Activated CD8-positive, alpha-beta T cell treated with anti-CD3 and anti-CD28 coated beads for 36 hours (primary cell): ENCODE results near the gene HEXIM1. TPM values are rescaled to one million over a fixed set of nuclear protein-coding genes. Genes with fewer than 3 reads are reported as not detected.

Experiments
- ATAC-seq: fragments of 200-7000 bp; cut with Tn5 transposase; one replicate; pipeline ENCODE4 v1.10.0; 2021; ENCODE audit warnings: mild to moderate bottlenecking, moderate library complexity
- CTCF ChIA-PET: fragments of 350-600 bp; sonication (Branson Sonifier 250); formaldehyde crosslinking; loops from one replicate; lab custom pipeline; 2021; ENCODE audit warnings: antibody characterized with exemption; lab: Charles Lee
- POLR2A ChIA-PET: fragments of 350-600 bp; sonication (Branson Sonifier 250); formaldehyde crosslinking; loops from one replicate; lab custom pipeline; 2021; ENCODE audit warnings: antibody characterized with exemption; lab: Charles Lee
- DNase-seq: peaks from one replicate; pipeline ENCODE4 v3.0.0-alpha.2; 2020
- H3K27ac Mint-ChIP-seq: one replicate; pipeline ENCODE4 v1.8.0; 2021; ENCODE audit warnings: mild to moderate bottlenecking, mixed read lengths
- H3K27me3 Mint-ChIP-seq: one replicate; pipeline ENCODE4 v1.8.0; 2021; ENCODE audit warnings: mixed read lengths
- H3K36me3 Mint-ChIP-seq: one replicate; pipeline ENCODE4 v1.8.0; 2021; ENCODE audit warnings: low read depth, mixed read lengths
- H3K4me1 Mint-ChIP-seq: one replicate; pipeline ENCODE4 v1.8.0; 2021; ENCODE audit warnings: low read depth, mixed read lengths
- H3K4me3 Mint-ChIP-seq: one replicate; pipeline ENCODE4 v1.8.0; 2021; ENCODE audit warnings: mild to moderate bottlenecking, moderate library complexity, mixed read lengths
- H3K9me3 Mint-ChIP-seq: one replicate; pipeline ENCODE4 v1.8.0; 2021; ENCODE audit warnings: mixed read lengths
- intact Hi-C: fragments of 100-400 bp; cut with micrococcal nuclease; formaldehyde crosslinking; loops from one replicate; pipeline ENCODE4 v1.10.0; 2022
- total RNA-seq, 2 experiments: library from RNA; stranded (reverse); gene quantifications; one replicate each; pipeline ENCODE4 v1.2.3, GENCODE V29; 2021
- TF ChIP-seq, protein P1 (sequence below): fragments of 200-600 bp; IDR thresholded peaks from one replicate; pipeline ENCODE4 v1.8.0; 2022; ENCODE audit warnings: antibody characterized with exemption, mild to moderate bottlenecking

Gene HEXIM1
- total RNA-seq, 2 experiments from 2014 or later = 22.6 to 23.5 TPM

DNA sequence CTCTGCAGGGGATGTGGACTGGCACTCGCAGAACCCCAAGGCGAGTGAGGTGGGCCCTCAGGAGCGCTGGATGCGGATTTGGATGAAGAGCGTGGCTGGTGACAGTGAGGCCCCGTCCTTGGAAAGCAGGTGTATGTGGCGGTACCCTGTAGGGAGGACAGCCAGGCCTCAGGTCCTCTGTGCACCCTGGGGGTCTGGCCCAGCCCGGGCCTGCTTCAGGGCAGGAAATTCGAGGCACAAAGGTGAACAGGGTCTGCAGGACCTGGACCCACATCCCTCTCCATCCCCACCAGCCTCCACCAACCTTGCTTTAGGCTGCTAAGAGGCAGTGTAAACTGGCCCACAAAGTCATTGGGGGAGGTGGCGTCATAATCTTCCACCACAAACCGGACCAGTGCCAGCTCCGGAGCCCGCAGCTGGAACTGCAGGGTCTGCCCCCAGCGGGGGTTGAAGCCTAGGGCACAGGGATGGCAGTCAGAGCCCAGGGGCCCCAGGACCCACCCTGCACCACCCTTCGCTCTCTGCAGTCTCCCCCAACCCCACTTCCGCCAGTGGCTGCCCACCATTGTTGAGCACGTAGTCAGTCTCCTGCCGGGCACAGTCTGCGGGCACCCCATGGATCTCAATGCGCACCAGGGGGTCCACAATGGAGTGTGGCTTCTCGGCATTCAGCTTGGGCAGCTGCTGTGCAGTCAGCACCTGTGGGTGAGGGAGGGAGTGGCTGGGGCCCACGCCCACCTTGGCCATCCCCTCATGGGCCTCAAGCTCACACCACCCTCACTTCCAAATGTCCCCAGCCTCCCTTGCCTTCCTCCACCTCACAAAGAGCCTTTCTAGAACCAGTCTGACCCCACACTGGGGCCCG is 35.5 kb upstream of the HEXIM1 start:
- intact Hi-C loops = no loop called here
- no peak overlapping the region for H3K4me3 Mint-ChIP-seq
- CTCF ChIA-PET = interaction anchor here (1.3 kb wide), 1 partner anchor 192 kb away, joined by 3 read pairs; no protein-coding TSS in a partner anchor
- H3K27ac Mint-ChIP-seq = no peak overlapping the region
- H3K9me3 Mint-ChIP-seq = no peaks in the 10 kb centered on the region
- peaks cover 1% of the 10 kb centered on the region for H3K36me3 Mint-ChIP-seq
- POLR2A ChIA-PET = interaction anchor here (1.0 kb wide), 1 partner anchor 38 kb away, joined by 3 read pairs; no protein-coding TSS in a partner anchor
- TF ChIP-seq, protein P1, sequence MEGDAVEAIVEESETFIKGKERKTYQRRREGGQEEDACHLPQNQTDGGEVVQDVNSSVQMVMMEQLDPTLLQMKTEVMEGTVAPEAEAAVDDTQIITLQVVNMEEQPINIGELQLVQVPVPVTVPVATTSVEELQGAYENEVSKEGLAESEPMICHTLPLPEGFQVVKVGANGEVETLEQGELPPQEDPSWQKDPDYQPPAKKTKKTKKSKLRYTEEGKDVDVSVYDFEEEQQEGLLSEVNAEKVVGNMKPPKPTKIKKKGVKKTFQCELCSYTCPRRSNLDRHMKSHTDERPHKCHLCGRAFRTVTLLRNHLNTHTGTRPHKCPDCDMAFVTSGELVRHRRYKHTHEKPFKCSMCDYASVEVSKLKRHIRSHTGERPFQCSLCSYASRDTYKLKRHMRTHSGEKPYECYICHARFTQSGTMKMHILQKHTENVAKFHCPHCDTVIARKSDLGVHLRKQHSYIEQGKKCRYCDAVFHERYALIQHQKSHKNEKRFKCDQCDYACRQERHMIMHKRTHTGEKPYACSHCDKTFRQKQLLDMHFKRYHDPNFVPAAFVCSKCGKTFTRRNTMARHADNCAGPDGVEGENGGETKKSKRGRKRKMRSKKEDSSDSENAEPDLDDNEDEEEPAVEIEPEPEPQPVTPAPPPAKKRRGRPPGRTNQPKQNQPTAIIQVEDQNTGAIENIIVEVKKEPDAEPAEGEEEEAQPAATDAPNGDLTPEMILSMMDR = no peak
- ATAC-seq (no peak), DNase-seq (no peak)
- no peaks in the 10 kb centered on the region for H3K4me1 Mint-ChIP-seq
- H3K27me3 Mint-ChIP-seq = no peaks in the 10 kb centered on the region

DNA sequence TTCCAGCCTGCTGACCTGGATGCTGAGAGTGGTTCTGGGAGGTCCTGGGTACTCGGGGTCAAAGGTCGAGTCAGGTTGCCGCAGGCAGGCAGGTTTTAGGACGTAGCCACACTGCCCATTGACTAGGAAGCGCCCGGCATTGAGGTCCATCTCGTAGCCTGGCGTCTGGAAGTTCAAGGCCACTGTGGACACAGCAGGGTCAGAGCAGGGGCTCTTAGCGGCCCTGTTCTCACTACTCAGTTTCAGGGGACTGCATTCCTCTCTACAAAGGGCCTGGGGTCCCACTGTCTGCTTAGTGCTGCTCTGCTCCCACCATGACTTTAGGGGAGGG is 34.9 kb upstream of the HEXIM1 start:
- ChIA-PET CTCF (no interaction called here), POLR2A (no interaction called here)
- TF ChIP-seq, protein P1 = no peak
- ATAC-seq (no peak), DNase-seq (no peak)
- Mint-ChIP-seq H3K4me3 (no peak overlapping the region), H3K27me3 (no peaks in the 10 kb centered on the region), H3K27ac (no peak overlapping the region), H3K36me3 (no peaks in the 10 kb centered on the region), H3K9me3 (no peaks in the 10 kb centered on the region), H3K4me1 (no peaks in the 10 kb centered on the region)
- intact Hi-C loops = no loop called here

DNA sequence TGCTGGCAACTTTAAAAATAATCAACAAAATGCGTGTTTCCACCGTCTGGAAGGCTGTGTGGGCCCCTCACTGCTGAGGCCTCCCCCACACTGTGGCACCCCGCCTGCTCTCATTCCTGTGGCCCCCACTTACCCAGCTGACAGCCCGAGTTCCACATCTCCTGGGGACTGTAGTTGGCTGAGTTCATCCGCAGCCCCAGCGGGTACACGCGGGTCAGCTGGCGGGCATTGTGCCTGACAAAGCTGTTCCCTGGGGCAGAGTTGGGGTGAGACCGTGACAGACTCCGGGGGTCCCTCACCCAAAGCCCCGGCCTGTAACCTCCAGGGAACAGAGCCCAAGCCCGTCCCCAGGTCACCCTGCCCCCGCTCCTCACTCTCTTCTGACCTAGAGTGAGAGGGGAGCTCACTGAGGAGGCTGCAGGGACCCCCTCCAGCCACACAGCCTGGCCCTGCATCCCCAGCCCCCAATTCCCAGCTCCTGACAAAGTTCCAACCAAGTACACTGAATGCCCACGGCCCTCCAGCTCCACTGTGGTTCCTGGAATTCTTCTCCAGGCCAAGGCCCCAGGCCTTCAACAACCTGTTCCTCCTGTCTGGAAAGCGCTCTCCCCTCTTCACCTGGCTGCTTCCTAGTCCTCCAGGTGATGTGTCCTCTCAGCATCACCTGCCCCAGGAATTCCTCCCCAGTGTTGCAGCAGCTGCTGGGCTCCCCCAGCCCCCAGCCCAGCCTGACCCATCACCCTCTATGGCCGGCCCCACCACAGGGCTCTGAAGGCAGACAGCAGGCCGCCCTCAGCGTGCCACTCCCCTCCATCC is 34.0 kb upstream of the HEXIM1 start:
- no peaks in the 10 kb centered on the region for H3K36me3 Mint-ChIP-seq
- H3K4me3 Mint-ChIP-seq = no peak overlapping the region
- TF ChIP-seq, protein P1 = no peak
- no peaks in the 10 kb centered on the region for H3K9me3 Mint-ChIP-seq
- DNase-seq = no peak
- H3K27ac Mint-ChIP-seq = no peak overlapping the region
- no peaks in the 10 kb centered on the region for H3K4me1 Mint-ChIP-seq
- ChIA-PET POLR2A (interaction anchor here (1.2 kb wide), 1 partner anchor 53 kb away, joined by 3 read pairs; the partner anchor contains the start of gene NMT1), CTCF (interaction anchor here (1.8 to 2.4 kb wide), 2 partner anchors 15 to 21 kb away, joined by 8 to 12 read pairs; partner anchors contain the start of gene ACBD4)
- no peak for ATAC-seq
- H3K27me3 Mint-ChIP-seq = no peaks in the 10 kb centered on the region
- intact Hi-C loops = no loop called here

DNA sequence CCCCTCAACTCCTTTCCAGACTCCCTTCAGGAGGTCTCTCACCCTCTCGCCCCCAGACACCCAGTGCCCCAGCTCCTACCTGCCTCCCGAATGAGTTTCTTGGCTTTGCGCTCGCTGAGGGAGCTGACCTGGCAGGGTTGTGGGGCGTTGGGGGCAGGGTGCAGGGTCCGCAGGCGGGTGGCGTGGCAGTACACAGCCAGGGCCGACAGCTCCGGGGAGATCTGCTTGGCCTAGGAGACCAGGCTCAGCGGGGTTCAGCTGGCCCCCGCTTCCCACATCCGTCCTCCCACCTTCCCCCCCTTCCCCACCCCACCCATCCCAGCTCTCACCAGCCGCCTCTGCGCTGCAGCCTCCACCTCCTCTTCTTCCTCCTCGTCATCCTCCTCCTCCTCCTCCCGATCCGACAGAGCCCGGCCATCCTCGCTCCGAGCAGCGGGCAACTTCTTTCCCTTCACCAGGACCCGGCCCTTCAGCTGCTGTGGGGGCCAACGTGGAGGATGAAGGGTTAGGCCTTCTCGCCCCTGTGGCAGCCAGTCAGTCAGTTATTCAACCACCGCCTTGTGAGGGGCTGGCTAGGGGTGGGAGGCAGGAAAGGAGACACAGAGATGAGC is 33.2 kb upstream of the HEXIM1 start:
- intact Hi-C loops = no loop called here
- ChIA-PET CTCF (interaction anchor here (1.2 to 2.4 kb wide), 3 partner anchors 16 to 20 kb away, joined by 4 to 12 read pairs (median 8); partner anchors contain the start of gene ACBD4), POLR2A (interaction anchor here (1.2 kb wide), 1 partner anchor 54 kb away, joined by 3 read pairs; the partner anchor contains the start of gene NMT1)
- TF ChIP-seq, protein P1 = no peak
- ATAC-seq (no peak), DNase-seq (no peak)
- Mint-ChIP-seq H3K27me3 (no peaks in the 10 kb centered on the region), H3K4me3 (no peak overlapping the region), H3K36me3 (no peaks in the 10 kb centered on the region), H3K27ac (no peak overlapping the region), H3K4me1 (no peaks in the 10 kb centered on the region), H3K9me3 (no peaks in the 10 kb centered on the region)
